Kidney (tissue), 14 donors: ENCODE measurements around the gene ALOX15. TPM values are rescaled to one million over a fixed set of nuclear protein-coding genes. Genes with fewer than 3 reads are reported as not detected.
A peak's percentile ranks its signal among the peaks of the same experiment; 100 is the strongest.

ENCODE experiments used
- DNase-seq, 5 donors: peaks; one replicate each; pipeline ENCODE4 v3.0.0-alpha.2; 2013 to 2020
- FAIRE-seq: peaks from 2 replicates; lab custom pipeline; 2012; peaks lifted over from hg19 to GRCh38; lab: Jason Lieb, UNC
- H3K27ac ChIP-seq, 2 donors: one replicate each; pipeline ENCODE4 v1.7.0; 2013; ENCODE audit warnings: low read depth in 2 of 2, low read length in 2 of 2, inconsistent platforms in 1 of 2
- H3K27me3 ChIP-seq: one replicate; pipeline ENCODE4 v1.7.1; 2013; ENCODE audit warnings: low read length, inconsistent platforms; ENCODE audit not compliant: control insufficient read depth, insufficient read depth
- H3K36me3 ChIP-seq, 3 donors: one replicate each; pipeline versions ENCODE4 v1.7.0 to v1.7.1; 2013; ENCODE audit warnings: low read length in 3 of 3, control low read depth in 1 of 3, inconsistent platforms in 1 of 3; ENCODE audit not compliant: insufficient read depth in 3 of 3, control insufficient read depth in 2 of 3
- H3K4me1 ChIP-seq, 3 donors: one replicate each; pipeline versions ENCODE4 v1.7.0 to v1.7.1; 2013; ENCODE audit warnings: low read length in 3 of 3, inconsistent platforms in 1 of 3, low read depth in 1 of 3; ENCODE audit not compliant: control insufficient read depth in 2 of 3, insufficient read depth in 2 of 3
- H3K4me3 ChIP-seq, 3 donors: one replicate each; pipeline versions ENCODE4 v1.7.0 to v1.8.1; 2013; ENCODE audit warnings: low read length in 3 of 3, control low read depth in 1 of 3, inconsistent platforms in 1 of 3
- H3K9ac ChIP-seq, 3 donors: one replicate each; pipeline versions ENCODE4 v1.7.0 to v1.7.1; 2013; ENCODE audit warnings: low read length in 3 of 3, control low read depth in 1 of 3, inconsistent platforms in 1 of 3
- H3K9me3 ChIP-seq, 3 donors: one replicate each; pipeline versions ENCODE4 v1.7.0 to v1.7.1; 2013; ENCODE audit warnings: low read length in 3 of 3, control low read depth in 1 of 3, inconsistent platforms in 1 of 3; ENCODE audit not compliant: control insufficient read depth in 2 of 3, insufficient read depth in 1 of 3
- CTCF ChIP-seq: IDR thresholded peaks from 3 replicates; pipeline ENCODE4 v1.5.1; 2012; ENCODE audit warnings: mild to moderate bottlenecking, moderate library complexity, borderline replicate concordance; ENCODE audit not compliant: insufficient read depth; ENCODE audit errors: extremely low read depth
- intact Hi-C: fragments of 100-400 bp; cut with DNase I; formaldehyde crosslinking; loops from one replicate; pipeline ENCODE4 v1.11.1; 2022
- polyA plus RNA-seq: library from polyadenylated mRNA; stranded (reverse); fragments of 350-450 nt; fragmentation: Illumina TruSeq; extraction: RNeasy Lipid Tissue Mini Kit (QIAGEN cat#74804); gene quantifications from one replicate; pipeline ENCODE4 v1.2.3, GENCODE V29; 2014; ENCODE audit warnings: low read depth, low replicate concordance; ENCODE audit not compliant: insufficient read depth
- total RNA-seq: library from RNA; stranded (reverse); fragmentation: NEBNext Ultra II Directional; extraction: Animal tissue kit (Norgen Biotek cat#: 25700); gene quantifications from one replicate; pipeline ENCODE4 v1.2.1, GENCODE V29; 2021
- donor health status: control.
- donor health status: control.
- donor health status: control.
- donor health status: control.
- donor health status: control.
- donor health status: DM: yes; HTN: yes; CAD: no.
- donor health status: Normal renal cell carcinoma (clear cell type).

Gene ALOX15
- total and polyA plus RNA-seq, 2 donors from 2014 or later: not detected

- DNase-seq: peak; percentile 39 to 93 (median 90)
- Histone ChIP-seq H3K27me3 (no peaks in the 10 kb centered on the region), H3K4me1 (peaks cover 0 to 4% (median 0%) of the 10 kb centered on the region in 3 donors), H3K9me3 (no peaks in the 10 kb centered on the region), H3K36me3 (peaks cover 0 to 37% (median 4%) of the 10 kb centered on the region in 3 donors), H3K27ac (no peak overlapping the region), H3K4me3 (no peak overlapping the region), H3K9ac (no peak overlapping the region)
- TF ChIP-seq CTCF: no peak
- intact Hi-C loops: no loop called here
- FAIRE-seq: no peak
Measured at GRCh38 chr17:4599505-4600281, 41.8 kb downstream of the ALOX15 start.

GRCh38 chr17:4598776-4599504, 42.5 kb downstream of the ALOX15 start:
- Histone ChIP-seq H3K9me3 (no peaks in the 10 kb centered on the region), H3K9ac (no peak overlapping the region), H3K27me3 (no peaks in the 10 kb centered on the region), H3K36me3 (peaks cover 0 to 37% (median 4%) of the 10 kb centered on the region in 3 donors), H3K4me3 (no peak overlapping the region), H3K4me1 (peaks cover 0 to 4% (median 0%) of the 10 kb centered on the region in 3 donors), H3K27ac (no peak overlapping the region)
- intact Hi-C loops: no loop called here
- FAIRE-seq: no peak
- DNase-seq: peak in 1 of 5 donors; percentile 26
- no peak for TF ChIP-seq CTCF

- intact Hi-C loops: no loop called here
- H3K4me3 ChIP-seq: no peak overlapping the region
- DNase-seq (peak in 1 of 5 donors; percentile 46), FAIRE-seq (no peak)
- no peak overlapping the region for H3K27ac ChIP-seq
- H3K9me3 ChIP-seq: no peaks in the 10 kb centered on the region
- H3K36me3 ChIP-seq: peaks cover 0 to 37% (median 4%) of the 10 kb centered on the region in 3 donors
- no peak for TF ChIP-seq CTCF
- H3K9ac ChIP-seq: no peak overlapping the region
- peaks cover 0 to 4% (median 0%) of the 10 kb centered on the region in 3 donors for H3K4me1 ChIP-seq
- no peaks in the 10 kb centered on the region for H3K27me3 ChIP-seq
Measured at GRCh38 chr17:4597975-4598374, 43.5 kb downstream of the ALOX15 start.
